HEK293T (cell line): ENCODE data around the gene ERC1.

Source experiments
- BHLHE40 ChIP-seq: fragments of 450-650 bp; IDR thresholded peaks from 2 replicates; pipeline ENCODE4 v1.6.1; 2016; ENCODE audit warnings: mild to moderate bottlenecking, moderate library complexity, borderline replicate concordance
- FOXM1 ChIP-seq: fragments of 450-650 bp; IDR thresholded peaks from 2 replicates; pipeline ENCODE4 v1.6.1; 2017; ENCODE audit warnings: mild to moderate bottlenecking, borderline replicate concordance
- SP1 ChIP-seq: fragments of 450-650 bp; IDR thresholded peaks from 2 replicates; pipeline ENCODE4 v1.6.1; 2017
- SUZ12 ChIP-seq: fragments of 450-650 bp; IDR thresholded peaks from 2 replicates; pipeline ENCODE4 v1.6.1; 2016; ENCODE audit warnings: mild to moderate bottlenecking

GRCh38 chr12:1157046-1157445 lies 166.0 kb downstream of the ERC1 start:
- no peak for TF ChIP-seq FOXM1
- TF ChIP-seq SP1, result no peak
- TF ChIP-seq BHLHE40, result no peak
- no peak for TF ChIP-seq SUZ12
